Muscle layer of colon (tissue), 2 donors: ENCODE data around the gene GYS1.

Experiments used
- H3K27ac ChIP-seq: one replicate; pipeline ENCODE4 v1.7.0; 2013; ENCODE audit warnings: low read depth, mild to moderate bottlenecking, low read length, moderate library complexity
- H3K27me3 ChIP-seq, 2 donors: one replicate each; pipeline ENCODE4 v1.7.0; 2013; ENCODE audit warnings: low read length in 2 of 2, mild to moderate bottlenecking in 2 of 2; ENCODE audit not compliant: insufficient read depth in 2 of 2, control insufficient read depth in 1 of 2
- H3K36me3 ChIP-seq: one replicate; pipeline ENCODE4 v1.7.0; 2013; ENCODE audit warnings: mild to moderate bottlenecking, low read length; ENCODE audit not compliant: insufficient read depth
- H3K4me1 ChIP-seq: one replicate; pipeline ENCODE4 v1.7.0; 2013; ENCODE audit warnings: mild to moderate bottlenecking, low read length; ENCODE audit not compliant: insufficient read depth
- H3K4me3 ChIP-seq, 2 donors: one replicate each; pipeline ENCODE4 v1.7.0; 2013; ENCODE audit warnings: low read length in 2 of 2, low read depth in 1 of 2, mild to moderate bottlenecking in 1 of 2, moderate library complexity in 1 of 2
- H3K9ac ChIP-seq: one replicate; pipeline ENCODE4 v1.7.0; 2013; ENCODE audit warnings: low read length
- H3K9me3 ChIP-seq: one replicate; pipeline ENCODE4 v1.7.0; 2013; ENCODE audit warnings: mild to moderate bottlenecking, low read length
- donor health status: abdominal sarcoma.
- donor health status: Adenocarcinoma of cecum.

GYS1 gene

DNA sequence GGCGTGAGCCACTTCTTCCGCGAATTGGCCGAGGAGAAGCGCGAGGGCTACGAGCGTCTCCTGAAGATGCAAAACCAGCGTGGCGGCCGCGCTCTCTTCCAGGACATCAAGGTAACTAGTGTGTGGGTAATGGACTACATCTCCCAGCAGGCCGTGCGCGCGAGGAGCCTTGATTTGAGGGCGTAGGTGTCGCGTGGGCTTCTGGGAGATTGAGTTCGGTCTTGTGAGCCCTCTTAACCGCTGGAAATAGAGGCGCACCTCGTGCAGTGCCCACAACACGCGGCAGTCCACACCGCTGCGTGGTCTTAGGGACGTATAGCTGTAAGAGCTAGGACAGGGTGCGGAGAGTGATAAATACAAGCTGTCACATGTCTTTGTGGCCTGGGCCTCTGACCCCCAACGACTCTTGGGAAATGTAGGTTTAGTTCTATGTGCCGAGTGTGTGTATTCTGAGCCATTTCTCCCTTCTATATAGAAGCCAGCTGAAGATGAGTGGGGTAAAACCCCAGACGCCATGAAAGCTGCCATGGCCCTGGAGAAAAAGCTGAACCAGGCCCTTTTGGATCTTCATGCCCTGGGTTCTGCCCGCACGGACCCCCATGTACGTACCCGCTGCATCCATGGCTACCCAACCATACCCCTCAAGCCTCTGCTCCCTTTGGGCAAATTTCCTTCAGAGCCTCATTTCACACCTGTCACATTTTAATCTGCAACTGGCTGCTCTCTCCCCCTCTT lies 27.1 kb downstream of the GYS1 start:
- H3K27ac ChIP-seq, result peak overlapping the region; percentile 76
- peak overlapping the region; percentile 84 to 99 for H3K4me3 ChIP-seq
- H3K36me3 ChIP-seq, result peaks cover 32% of the 10 kb centered on the region
- H3K9me3 ChIP-seq, result no peaks in the 10 kb centered on the region
- no peaks in the 10 kb centered on the region for H3K27me3 ChIP-seq
- H3K9ac ChIP-seq, result peak overlapping the region; percentile 93
- H3K4me1 ChIP-seq, result peaks cover 42% of the 10 kb centered on the region

DNA sequence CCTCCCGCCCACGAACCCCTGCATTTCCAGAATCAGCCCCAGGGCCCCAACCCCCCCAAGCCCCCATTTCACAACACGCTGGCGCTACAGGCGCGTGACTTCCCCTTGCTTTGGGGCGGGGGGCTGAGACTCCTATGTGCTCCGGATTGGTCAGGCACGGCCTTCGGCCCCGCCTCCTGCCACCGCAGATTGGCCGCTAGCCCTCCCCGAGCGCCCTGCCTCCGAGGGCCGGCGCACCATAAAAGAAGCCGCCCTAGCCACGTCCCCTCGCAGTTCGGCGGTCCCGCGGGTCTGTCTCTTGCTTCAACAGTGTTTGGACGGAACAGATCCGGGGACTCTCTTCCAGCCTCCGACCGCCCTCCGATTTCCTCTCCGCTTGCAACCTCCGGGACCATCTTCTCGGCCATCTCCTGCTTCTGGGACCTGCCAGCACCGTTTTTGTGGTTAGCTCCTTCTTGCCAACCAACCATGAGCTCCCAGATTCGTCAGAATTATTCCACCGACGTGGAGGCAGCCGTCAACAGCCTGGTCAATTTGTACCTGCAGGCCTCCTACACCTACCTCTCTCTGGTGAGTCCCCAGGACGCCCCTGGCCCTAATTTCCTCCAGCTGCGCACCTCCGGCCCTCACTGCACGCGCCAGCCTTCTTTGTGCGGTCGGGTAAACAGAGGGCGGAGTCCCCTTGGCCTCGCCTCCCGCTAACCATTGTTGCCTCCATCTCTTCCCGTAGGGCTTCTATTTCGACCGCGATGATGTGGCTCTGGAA lies 27.9 kb downstream of the GYS1 start, which contains the start of gene FTL:
Gene FTL (plus strand): TSS at position 270 of the 766 bp plus-strand sequence. CDS start 199 bp downstream, at position 469.
- Histone ChIP-seq H3K4me3 (peak within 1 kb of the TSS; percentile 84 to 99), H3K9ac (peak within 1 kb of the TSS; percentile 93), H3K36me3 (peaks cover 28% of the 10 kb centered on the region), H3K27ac (peak within 1 kb of the TSS; percentile 92), H3K4me1 (peaks cover 42% of the 10 kb centered on the region), H3K27me3 (no peaks in the 10 kb centered on the region), H3K9me3 (no peaks in the 10 kb centered on the region)

DNA sequence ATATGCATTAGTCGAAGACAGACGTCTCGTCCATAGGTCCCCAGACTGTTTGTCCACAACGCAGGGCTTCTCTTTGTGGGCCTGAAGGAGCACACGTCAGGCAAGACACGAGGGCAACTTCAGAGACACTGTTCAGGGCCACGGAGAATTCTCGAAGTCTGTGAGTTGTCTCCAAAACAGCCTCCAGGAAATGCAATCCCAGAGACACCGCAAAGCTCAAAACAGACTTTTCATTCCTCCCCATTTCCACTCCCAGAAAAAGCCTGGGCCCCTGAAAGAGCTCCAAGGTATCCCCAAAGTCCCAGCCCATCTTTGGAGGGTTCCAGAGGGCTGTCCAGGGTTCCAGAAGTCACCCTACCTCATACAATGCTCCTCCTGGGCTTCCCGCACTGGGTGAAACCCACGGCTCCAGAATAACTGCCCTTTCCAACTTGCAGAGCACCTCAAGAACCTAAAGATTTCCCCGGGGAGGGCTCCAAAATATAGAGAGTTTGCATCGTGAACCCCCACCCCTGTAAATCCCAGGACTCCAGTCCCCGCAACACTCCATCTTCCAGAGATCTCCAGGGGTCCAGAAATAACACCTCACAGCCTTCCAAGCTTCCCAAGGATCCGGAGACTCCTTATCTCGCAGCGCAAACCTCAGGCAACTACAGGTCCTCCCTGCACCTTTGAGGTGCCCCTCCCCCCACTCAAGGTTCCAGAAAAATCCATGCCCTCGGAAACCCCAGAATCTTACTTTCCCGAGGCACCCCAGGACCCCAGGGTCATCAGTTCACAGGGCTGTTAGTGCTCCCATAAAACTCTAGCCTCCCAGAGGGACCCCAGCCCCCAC lies 28.7 kb downstream of the GYS1 start:
- H3K9ac ChIP-seq, result peak overlapping the region; percentile 16
- no peaks in the 10 kb centered on the region for H3K27me3 ChIP-seq
- H3K4me1 ChIP-seq, result peaks cover 42% of the 10 kb centered on the region
- H3K9me3 ChIP-seq, result no peaks in the 10 kb centered on the region
- H3K36me3 ChIP-seq, result peaks cover 22% of the 10 kb centered on the region
- peak overlapping the region; percentile 92 for H3K27ac ChIP-seq
- H3K4me3 ChIP-seq, result peak overlapping the region; percentile 17 to 54

DNA sequence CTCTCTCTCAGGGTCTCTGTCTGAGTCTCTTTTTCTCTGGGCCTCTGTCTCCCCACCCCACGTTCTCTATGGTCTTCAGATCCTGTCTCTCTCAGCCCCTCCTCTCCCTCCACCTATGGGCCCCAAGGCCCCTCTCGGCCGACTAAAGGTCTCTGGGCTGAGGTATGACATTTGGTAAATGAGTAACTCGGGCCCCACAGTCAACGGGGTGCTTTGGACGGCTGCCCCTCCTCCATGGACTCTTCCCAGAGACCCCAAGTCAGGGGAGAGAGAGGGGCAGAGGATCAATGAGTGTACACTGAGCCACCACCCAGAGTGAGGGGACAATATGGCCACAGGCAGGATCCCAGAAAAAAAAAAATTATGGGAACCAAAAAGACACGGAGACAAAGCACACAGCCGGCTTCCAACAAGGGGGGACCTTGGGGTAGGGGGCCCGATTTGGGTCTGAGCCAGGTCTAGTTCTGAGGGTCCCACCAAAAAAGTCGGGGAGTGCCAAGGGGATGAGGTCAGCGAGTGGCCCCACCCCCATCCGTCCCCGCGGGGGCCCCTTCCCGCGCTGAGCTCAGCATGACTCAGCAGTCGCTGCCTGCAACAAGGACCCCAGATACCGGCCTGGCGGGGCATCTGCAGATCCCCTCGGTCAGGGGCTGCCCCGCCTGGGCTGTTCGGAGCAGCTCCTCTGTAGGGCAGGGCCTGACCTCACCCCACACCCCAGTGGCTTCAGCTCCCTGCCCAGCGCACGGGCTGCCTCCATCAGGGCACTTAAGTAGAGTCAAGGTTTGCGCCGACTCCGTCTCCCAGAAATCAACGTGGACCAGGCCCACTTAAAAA lies 29.5 kb downstream of the GYS1 start:
- no peaks in the 10 kb centered on the region for H3K27me3 ChIP-seq
- peak overlapping the region; percentile 71 for H3K9ac ChIP-seq
- peak overlapping the region; percentile 92 for H3K27ac ChIP-seq
- H3K4me1 ChIP-seq, result peaks cover 42% of the 10 kb centered on the region
- peak overlapping the region; percentile 17 to 54 for H3K4me3 ChIP-seq
- H3K36me3 ChIP-seq, result peaks cover 22% of the 10 kb centered on the region
- no peaks in the 10 kb centered on the region for H3K9me3 ChIP-seq

DNA sequence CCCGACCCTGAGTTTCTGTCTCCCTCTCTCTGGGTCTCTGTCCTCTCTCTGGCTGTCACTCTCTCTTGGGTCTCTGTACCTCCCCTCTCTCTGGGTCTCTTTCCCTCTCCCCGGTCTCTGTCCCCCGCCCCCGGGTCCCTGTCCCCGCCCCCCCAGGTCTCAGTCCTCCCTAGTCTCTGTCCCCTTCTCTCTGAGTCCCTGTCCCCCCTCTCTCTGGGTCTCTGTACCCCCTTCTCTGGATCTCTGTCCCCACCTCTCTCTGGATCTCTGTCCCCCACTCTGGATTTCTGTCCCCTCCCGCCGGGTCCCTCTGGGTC lies 30.3 kb downstream of the GYS1 start:
- H3K27me3 ChIP-seq, result no peaks in the 10 kb centered on the region
- H3K4me1 ChIP-seq, result peaks cover 37% of the 10 kb centered on the region
- peaks cover 19% of the 10 kb centered on the region for H3K36me3 ChIP-seq
- H3K9ac ChIP-seq, result no peak overlapping the region
- H3K9me3 ChIP-seq, result no peaks in the 10 kb centered on the region
- H3K27ac ChIP-seq, result peak overlapping the region; percentile 32
- H3K4me3 ChIP-seq, result no peak overlapping the region

DNA sequence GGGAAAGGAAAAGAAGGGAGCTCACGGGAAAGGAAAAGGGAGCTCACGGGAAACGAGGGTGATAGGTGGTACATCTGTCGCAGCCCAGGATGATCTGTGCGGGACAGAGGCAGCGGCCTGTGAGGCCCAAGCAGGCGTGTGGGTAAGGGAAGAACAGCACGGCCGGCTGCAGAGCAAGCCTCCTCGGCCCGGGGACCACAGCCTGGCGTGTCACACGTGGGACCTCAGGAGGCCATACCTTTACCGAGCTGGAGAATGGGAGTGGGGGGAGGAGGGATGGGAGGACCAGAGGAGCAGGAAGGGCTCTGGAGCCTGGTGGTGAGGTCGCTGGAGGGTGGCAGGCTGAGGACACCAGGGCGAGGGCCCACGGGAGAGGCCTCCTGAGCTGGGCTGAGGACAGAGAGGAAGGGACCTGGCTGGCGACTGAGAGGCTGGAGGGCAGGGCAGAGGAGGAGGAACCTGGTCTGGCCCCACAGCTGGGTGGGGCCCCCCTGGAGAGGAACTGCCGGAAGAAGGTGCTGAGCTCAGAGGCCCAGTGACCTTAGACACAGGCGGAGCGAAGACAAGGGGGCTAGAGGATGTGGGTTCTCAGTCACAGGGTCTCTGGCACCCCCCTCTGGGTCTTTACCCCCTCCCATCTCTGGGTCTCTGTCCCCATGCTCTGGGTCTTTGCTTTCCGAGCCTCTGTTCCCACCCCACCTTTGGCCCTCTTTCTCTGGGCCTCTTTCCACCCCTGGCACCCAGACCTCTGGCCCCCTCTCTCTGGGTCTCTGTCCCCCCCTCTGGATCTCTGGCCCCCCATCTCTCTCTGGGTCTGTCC lies 30.9 kb downstream of the GYS1 start:
- Histone ChIP-seq H3K27me3 (no peaks in the 10 kb centered on the region), H3K4me1 (peaks cover 32% of the 10 kb centered on the region), H3K9ac (no peak overlapping the region), H3K36me3 (peaks cover 14% of the 10 kb centered on the region), H3K4me3 (no peak overlapping the region), H3K9me3 (no peaks in the 10 kb centered on the region), H3K27ac (peak overlapping the region; percentile 32)

DNA sequence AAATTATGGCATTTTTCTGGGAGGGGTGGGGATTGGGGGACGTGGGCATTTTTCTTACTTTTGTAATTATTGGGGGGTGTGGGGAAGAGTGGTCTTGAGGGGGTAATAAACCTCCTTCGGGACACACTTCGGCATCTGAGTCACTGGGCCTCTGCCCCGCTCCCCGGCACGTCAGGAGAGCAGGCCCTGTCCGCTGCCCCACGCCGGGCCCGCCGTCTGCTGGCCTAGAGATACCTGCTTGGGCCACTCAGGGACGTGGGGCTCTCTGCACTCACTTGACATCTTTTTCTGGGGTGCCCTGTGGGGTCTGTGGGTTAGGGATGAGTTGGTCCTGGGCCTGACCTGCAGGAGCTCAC lies 31.5 kb downstream of the GYS1 start:
- Histone ChIP-seq H3K36me3 (peaks cover 8% of the 10 kb centered on the region), H3K4me1 (peaks cover 26% of the 10 kb centered on the region), H3K9ac (no peak overlapping the region), H3K27ac (peak overlapping the region; percentile 32), H3K9me3 (no peaks in the 10 kb centered on the region), H3K4me3 (no peak overlapping the region), H3K27me3 (no peaks in the 10 kb centered on the region)

DNA sequence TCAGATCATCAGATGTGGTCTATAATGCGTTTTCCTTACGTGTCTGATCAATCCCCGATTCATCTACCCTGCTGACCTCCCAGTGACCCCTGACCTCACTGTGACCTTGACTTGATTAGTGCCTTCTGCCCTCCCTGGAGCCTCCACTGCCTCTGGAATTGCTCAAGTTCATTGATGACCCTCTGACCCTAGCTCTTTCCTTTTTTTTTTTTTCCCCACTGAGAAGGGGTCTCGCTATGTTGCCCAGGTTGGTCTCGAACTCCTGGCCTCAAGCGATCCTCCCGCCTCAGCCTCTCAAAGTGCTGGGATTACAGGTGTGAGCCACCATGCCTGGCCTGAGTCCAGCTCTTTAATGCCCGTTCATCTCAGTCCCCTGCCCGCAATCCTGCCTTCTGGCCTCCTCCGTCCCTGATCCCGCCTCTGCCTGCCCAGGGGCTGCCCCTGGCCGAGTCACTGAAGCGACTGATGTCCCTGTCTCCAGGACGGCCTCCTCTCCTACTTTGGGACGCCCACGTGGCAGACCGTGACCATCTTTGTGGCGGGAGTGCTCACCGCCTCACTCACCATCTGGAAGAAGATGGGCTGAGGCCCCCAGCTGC lies 32.0 kb downstream of the GYS1 start:
- H3K9me3 ChIP-seq, result no peaks in the 10 kb centered on the region
- H3K27ac ChIP-seq, result peak overlapping the region; percentile 34
- no peak overlapping the region for H3K4me3 ChIP-seq
- peaks cover 22% of the 10 kb centered on the region for H3K4me1 ChIP-seq
- no peaks in the 10 kb centered on the region for H3K27me3 ChIP-seq
- no peak overlapping the region for H3K9ac ChIP-seq
- peaks cover 5% of the 10 kb centered on the region for H3K36me3 ChIP-seq

DNA sequence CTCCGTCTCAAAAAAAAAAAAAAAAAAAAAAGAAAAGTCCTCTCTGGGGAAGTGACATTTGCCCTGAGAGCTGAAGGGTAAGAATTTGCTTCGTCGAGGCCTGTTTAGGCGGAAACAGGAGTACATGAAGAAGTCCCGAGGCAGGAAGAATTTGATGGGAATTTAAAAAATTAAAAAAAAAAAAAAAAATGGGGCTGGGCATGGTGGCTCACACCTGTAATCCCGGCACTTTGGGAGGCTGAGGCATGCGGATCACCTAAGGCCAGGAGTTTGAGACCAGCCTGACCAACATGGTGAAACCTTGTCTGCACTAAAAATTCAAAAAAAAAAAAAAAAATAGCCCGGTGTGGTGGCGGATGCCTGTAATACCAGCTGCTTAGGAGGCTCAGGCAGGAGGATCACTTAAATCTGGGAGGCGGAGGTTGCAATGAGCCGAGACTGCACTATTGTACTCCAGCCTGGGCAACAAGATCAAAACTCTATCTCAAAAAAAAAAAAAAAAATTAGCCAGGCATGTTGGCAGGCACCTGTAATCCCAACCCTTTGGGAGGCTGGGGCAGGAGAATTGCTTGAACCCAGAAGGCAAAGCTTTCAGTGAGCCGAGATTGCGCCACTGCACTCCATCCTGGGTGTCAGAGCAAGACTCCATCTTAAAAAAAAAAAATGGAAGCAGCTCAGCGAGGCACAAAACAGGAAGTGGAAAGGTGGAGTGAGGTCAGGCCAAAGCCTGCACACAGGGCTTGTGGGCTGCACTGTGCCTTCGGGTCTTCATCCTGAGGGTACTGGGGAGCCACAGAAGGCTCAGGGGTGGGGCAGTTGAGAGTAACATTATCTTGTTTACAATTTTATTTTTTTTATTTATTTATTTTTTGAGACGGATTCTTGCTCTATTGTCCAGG lies 33.5 kb downstream of the GYS1 start:
- peaks cover 7% of the 10 kb centered on the region for H3K36me3 ChIP-seq
- no peak overlapping the region for H3K9ac ChIP-seq
- H3K4me1 ChIP-seq, result peaks cover 29% of the 10 kb centered on the region
- no peak overlapping the region for H3K27ac ChIP-seq
- H3K4me3 ChIP-seq, result no peak overlapping the region
- no peaks in the 10 kb centered on the region for H3K9me3 ChIP-seq
- H3K27me3 ChIP-seq, result no peaks in the 10 kb centered on the region
